IMR-90 (cell line): ENCODE data around the gene EDARADD. TPM values are rescaled to one million over a fixed set of nuclear protein-coding genes. Genes with fewer than 3 reads are reported as not detected.

ENCODE experiments used
- ATAC-seq: fragments of 200-7000 bp; cut with Tn5 transposase; 2 replicates; pipeline ENCODE4 v1.9.1; 2020; ENCODE audit warnings: low read depth, mild to moderate bottlenecking, moderate library complexity
- BruUV-seq: library from RNA; stranded (reverse); fragments of 400-500 nt; replicated peaks from 2 replicates; lab custom pipeline; 2021; lab: Mats Ljungman, UMichigan
- CTCF ChIA-PET: fragments of 300-600 bp; formaldehyde crosslinking; extraction: SDS; loops from one replicate; lab custom pipeline; 2021; ENCODE audit warnings: antibody characterized with exemption; lab: Yijun Ruan, JAX
- POLR2A ChIA-PET: fragments of 300-600 bp; sonication (Branson Sonifier 250); formaldehyde crosslinking; loops from one replicate; lab custom pipeline; 2022; ENCODE audit warnings: antibody characterized with exemption; ENCODE audit not compliant: unreplicated experiment; lab: Charles Lee
- DNase-seq: peaks from one replicate; pipeline ENCODE4 v3.0.0; 2013
- H2AFZ ChIP-seq: replicated peaks from 2 replicates; pipeline ENCODE3; 2013; ENCODE audit warnings: low read length, mild to moderate bottlenecking; ENCODE audit not compliant: poor library complexity
- H2AK5ac ChIP-seq: 2 replicates; pipeline ENCODE4 v1.6.1; 2013; ENCODE audit warnings: low read depth, low read length, inconsistent platforms
- H2AK9ac ChIP-seq: replicated peaks from 2 replicates; pipeline ENCODE3; 2013; ENCODE audit warnings: mild to moderate bottlenecking, low read depth, low read length, moderate library complexity; ENCODE audit not compliant: poor library complexity
- H2BK120ac ChIP-seq: 2 replicates; pipeline ENCODE4 v1.6.1; 2013; ENCODE audit warnings: low read depth, low read length, inconsistent platforms
- H2BK15ac ChIP-seq: 3 replicates; pipeline ENCODE4 v1.6.1; 2013; ENCODE audit warnings: low read depth, low read length, inconsistent platforms
- H2BK20ac ChIP-seq: 2 replicates; pipeline ENCODE4 v1.6.1; 2013; ENCODE audit warnings: low read depth, mild to moderate bottlenecking, inconsistent platforms, low read length, moderate library complexity
- H2BK5ac ChIP-seq: 2 replicates; pipeline ENCODE4 v1.6.1; 2013; ENCODE audit warnings: mild to moderate bottlenecking, low read depth, low read length, inconsistent platforms; ENCODE audit not compliant: poor library complexity, severe bottlenecking
- H3K14ac ChIP-seq: replicated peaks from 2 replicates; pipeline ENCODE4 v1.6.1; 2013; ENCODE audit warnings: low read depth, low read length, inconsistent platforms
- H3K18ac ChIP-seq: 2 replicates; pipeline ENCODE4 v1.6.1; 2013; ENCODE audit warnings: low read depth, low read length, control low read depth
- H3K23ac ChIP-seq: 2 replicates; pipeline ENCODE4 v1.6.1; 2013; ENCODE audit warnings: low read depth, low read length, inconsistent platforms
- H3K27ac ChIP-seq: 2 replicates; pipeline ENCODE4 v1.5.1; 2013; ENCODE audit warnings: mild to moderate bottlenecking, control low read depth, low read length; ENCODE audit not compliant: insufficient read depth
- H3K27me3 ChIP-seq: 2 replicates; pipeline ENCODE4 v1.6.1; 2013; ENCODE audit warnings: low read length; ENCODE audit not compliant: control insufficient read depth, insufficient read depth
- H3K36me3 ChIP-seq: 2 replicates; pipeline ENCODE4 v1.6.1; 2013; ENCODE audit warnings: low read length, mixed read lengths; ENCODE audit not compliant: control insufficient read depth, insufficient read depth
- H3K4ac ChIP-seq: 2 replicates; pipeline ENCODE4 v1.6.1; 2013; ENCODE audit warnings: low read depth, low read length, inconsistent platforms
- H3K4me1 ChIP-seq: 2 replicates; pipeline ENCODE4 v1.6.1; 2013; ENCODE audit warnings: low read length, mixed read lengths; ENCODE audit not compliant: control insufficient read depth, insufficient read depth
- H3K4me2 ChIP-seq: 2 replicates; pipeline ENCODE4 v1.6.1; 2013; ENCODE audit warnings: low read depth, mild to moderate bottlenecking, control low read depth, low read length, moderate library complexity
- H3K4me3 ChIP-seq: 2 replicates; pipeline ENCODE4 v1.5.1; 2013; ENCODE audit warnings: low read depth, mild to moderate bottlenecking, control low read depth, low read length, moderate library complexity; ENCODE audit not compliant: insufficient read depth
- H3K56ac ChIP-seq: 2 replicates; pipeline ENCODE4 v1.6.1; 2013; ENCODE audit warnings: low read length, inconsistent platforms; ENCODE audit not compliant: insufficient read depth; ENCODE audit errors: extremely low read depth
- H3K79me1 ChIP-seq, 2 experiments: 2 replicates each; pipeline ENCODE4 v1.6.1; 2013; ENCODE audit warnings: low read length in 2 of 2, inconsistent platforms in 1 of 2, low read depth in 1 of 2
- H3K9ac ChIP-seq: 2 replicates; pipeline ENCODE4 v1.6.1; 2013; ENCODE audit warnings: low read depth, low read length, control low read depth
- H3K9me1 ChIP-seq: 2 replicates; pipeline ENCODE4 v1.6.1; 2013; ENCODE audit warnings: low read length, inconsistent platforms; ENCODE audit not compliant: insufficient read depth
- H3K9me3 ChIP-seq: 2 replicates; pipeline ENCODE4 v1.6.1; 2013; ENCODE audit warnings: low read length; ENCODE audit not compliant: control insufficient read depth, insufficient read depth
- H4K20me1 ChIP-seq: 2 replicates; pipeline ENCODE4 v1.6.1; 2013; ENCODE audit warnings: low read length, inconsistent platforms; ENCODE audit not compliant: insufficient read depth
- H4K5ac ChIP-seq: 2 replicates; pipeline ENCODE4 v1.6.1; 2013; ENCODE audit warnings: mild to moderate bottlenecking, low read depth, low read length, control low read depth
- H4K8ac ChIP-seq, 2 experiments: 2 replicates each; pipeline ENCODE4 v1.6.1; 2013; ENCODE audit warnings: low read depth in 2 of 2, low read length in 2 of 2, control low read depth in 1 of 2, inconsistent platforms in 1 of 2
- H4K91ac ChIP-seq: 2 replicates; pipeline ENCODE4 v1.6.1; 2013; ENCODE audit warnings: low read depth, low read length, inconsistent platforms; ENCODE audit not compliant: insufficient read depth
- BHLHE40 ChIP-seq: fragments of 150-350 bp; IDR thresholded peaks from 2 replicates; pipeline ENCODE4 v1.6.1; 2016; ENCODE audit warnings: mild to moderate bottlenecking, low read depth, low read length
- CEBPB ChIP-seq: IDR thresholded peaks from 2 replicates; pipeline ENCODE4 v1.6.1; 2012; ENCODE audit warnings: low read depth, low read length, improper control_type of control experiment
- CHD1 ChIP-seq: IDR thresholded peaks from 2 replicates; pipeline ENCODE4 v1.6.1; 2012; ENCODE audit warnings: low read depth, low read length, improper control_type of control experiment
- CTCF ChIP-seq: conservative IDR thresholded peaks from 2 replicates; pipeline ENCODE4 v1.5.1; 2012; ENCODE audit warnings: mild to moderate bottlenecking, low read depth, low read length, improper control_type of control experiment
- ELK1 ChIP-seq: fragments of 150-350 bp; IDR thresholded peaks from 2 replicates; pipeline ENCODE4 v1.6.1; 2016; ENCODE audit warnings: low read depth, mild to moderate bottlenecking, low read length, moderate library complexity, borderline replicate concordance
- FOS ChIP-seq: fragments of 150-350 bp; IDR thresholded peaks from 2 replicates; pipeline ENCODE4 v1.6.1; 2016; ENCODE audit warnings: low read depth, low read length
- MAZ ChIP-seq: IDR thresholded peaks from 2 replicates; pipeline ENCODE4 v1.6.1; 2012; ENCODE audit warnings: low read depth, mild to moderate bottlenecking, low read length, improper control_type of control experiment, moderate library complexity, borderline replicate concordance
- MXI1 ChIP-seq: IDR thresholded peaks from 2 replicates; pipeline ENCODE4 v1.6.1; 2012; ENCODE audit warnings: low read depth, mild to moderate bottlenecking, low read length, moderate library complexity, borderline replicate concordance
- NFE2L2 ChIP-seq: fragments of 150-350 bp; IDR thresholded peaks from 2 replicates; pipeline ENCODE4 v1.6.1; 2016; ENCODE audit warnings: low read depth, mild to moderate bottlenecking, low read length
- POLR2A ChIP-seq: IDR thresholded peaks from 2 replicates; pipeline ENCODE4 v1.6.1; 2012; ENCODE audit warnings: mild to moderate bottlenecking, low read depth, low read length
- RAD21 ChIP-seq: IDR thresholded peaks from 2 replicates; pipeline ENCODE4 v1.6.1; 2012; ENCODE audit warnings: low read length, improper control_type of control experiment
- RFX5 ChIP-seq: IDR thresholded peaks from 2 replicates; pipeline ENCODE4 v1.8.0; 2012; ENCODE audit warnings: low read depth, mild to moderate bottlenecking, low read length, moderate library complexity
- USF2 ChIP-seq: fragments of 150-350 bp; IDR thresholded peaks from 2 replicates; pipeline ENCODE4 v1.6.1; 2017; ENCODE audit warnings: mild to moderate bottlenecking, antibody characterized with exemption, low read length, low read depth
- WGBS, 2 experiments: methylation state at CpG; one replicate each; pipeline versions ENCODE4 v1.1.5 to v1.1.7; 2013; ENCODE audit warnings: missing lambda C conversion rate in 2 of 2; ENCODE audit not compliant: insufficient read length in 1 of 2; ENCODE audit errors: extremely low coverage in 2 of 2; 5-methylcytosine and 5-hydroxymethylcytosine counted together
- dilution Hi-C: fragments of 300-500 bp; cut with HindIII; formaldehyde crosslinking; loops from one replicate; pipeline ENCODE4 v1.14.3; 2018; ENCODE audit warnings: low sequenced_read_pairs; ENCODE audit not compliant: unreplicated experiment
- in situ Hi-C: fragments of 300-500 bp; cut with MboI; formaldehyde crosslinking; loops from 3 replicates; pipeline ENCODE4 v1.14.3; 2019; ENCODE audit warnings: low sequenced_read_pairs, inconsistent platforms, mixed read lengths
- intact Hi-C: fragments of 100-400 bp; cut with micrococcal nuclease; formaldehyde crosslinking; loops from 2 replicates; pipeline ENCODE4 v1.10.0; 2022
- polyA plus RNA-seq, 3 experiments: library from polyadenylated mRNA; depleted of rRNA; stranded (reverse); fragments of >200 nt; gene quantifications; 2 replicates each; pipeline ENCODE4 v1.2.3, GENCODE V29; 2012; ENCODE audit warnings: low replicate concordance in 1 of 3
- total RNA-seq: library from RNA; depleted of rRNA; stranded (reverse); fragments of >200 nt; gene quantifications from 2 replicates; pipeline ENCODE4 v1.2.3, GENCODE V29; 2012

The EDARADD gene
- total and polyA plus RNA-seq, 2 of the 4 experiments (the other 2 are of a cell fraction): not detected

- ChIA-PET CTCF (no interaction called here), POLR2A (interaction anchor here (0.7 kb wide), 1 partner anchor 66 kb away, joined by 3 read pairs; no protein-coding TSS in a partner anchor)
- no peak overlapping the region for H3K18ac ChIP-seq
- WGBS, 2 experiments: 64% methylated on average over 4 of the region's 10 CpGs; no CpG with 5 or more reads in 1 of the 2 experiments
- H3K4me3 ChIP-seq: no peak overlapping the region
- ATAC-seq (no peak), DNase-seq (no peak)
- H3K4ac ChIP-seq: no peak overlapping the region
- H3K36me3 ChIP-seq: no peaks in the 10 kb centered on the region
- no peak overlapping the region for H2AFZ ChIP-seq
- H2BK120ac ChIP-seq: no peak overlapping the region
- H3K4me2 ChIP-seq: no peak overlapping the region
- H4K20me1 ChIP-seq: no peaks in the 10 kb centered on the region
- H3K56ac ChIP-seq: no peak overlapping the region
- H3K9me1 ChIP-seq: no peaks in the 10 kb centered on the region
- no peak overlapping the region for H3K27ac ChIP-seq
- dilution Hi-C loops (no loop called here), intact Hi-C loops (no loop called here), in situ Hi-C loops (no loop called here)
- H2AK5ac ChIP-seq: no peak overlapping the region
- no peak overlapping the region for H2BK15ac ChIP-seq
- no peak overlapping the region for H4K8ac ChIP-seq
- TF ChIP-seq ELK1 (no peak), FOS (no peak), MXI1 (no peak), POLR2A (no peak), USF2 (no peak), CTCF (no peak), CEBPB (no peak), CHD1 (no peak), NFE2L2 (no peak), RAD21 (no peak), RFX5 (no peak), BHLHE40 (no peak), MAZ (no peak)
- no peak overlapping the region for H4K5ac ChIP-seq
- no peak overlapping the region for H3K9ac ChIP-seq
- no peak overlapping the region for H3K14ac ChIP-seq
- no peaks in the 10 kb centered on the region for H3K9me3 ChIP-seq
- no peak overlapping the region for H2BK20ac ChIP-seq
- H2AK9ac ChIP-seq: no peak overlapping the region
- H3K27me3 ChIP-seq: peaks cover 4% of the 10 kb centered on the region
- BruUV-seq: no TSS peak
- H3K4me1 ChIP-seq: no peaks in the 10 kb centered on the region; the same call in 1 of the 2 replicates
- H4K91ac ChIP-seq: no peak overlapping the region
- H2BK5ac ChIP-seq: no peak overlapping the region
- no peak overlapping the region for H3K23ac ChIP-seq
- H3K79me1 ChIP-seq: no peaks in the 10 kb centered on the region
Observed at GRCh38 chr1:236491469-236492136, 97.5 kb downstream of the EDARADD start.
